NCI-H226 (cell line): Measurements from ENCODE around the gene PGP.
"Not testable (repeated sequence)": the region's sequence is repeated elsewhere in the genome, so short reads cannot be mapped to it uniquely, and the experiment has no call there.

ENCODE experiments used
- DNase-seq: peaks from one replicate; pipeline ENCODE4 v3.0.0-alpha.2; 2015

PGP gene, protein sequence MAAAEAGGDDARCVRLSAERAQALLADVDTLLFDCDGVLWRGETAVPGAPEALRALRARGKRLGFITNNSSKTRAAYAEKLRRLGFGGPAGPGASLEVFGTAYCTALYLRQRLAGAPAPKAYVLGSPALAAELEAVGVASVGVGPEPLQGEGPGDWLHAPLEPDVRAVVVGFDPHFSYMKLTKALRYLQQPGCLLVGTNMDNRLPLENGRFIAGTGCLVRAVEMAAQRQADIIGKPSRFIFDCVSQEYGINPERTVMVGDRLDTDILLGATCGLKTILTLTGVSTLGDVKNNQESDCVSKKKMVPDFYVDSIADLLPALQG

GRCh38 chr16:2214719-2214968, at the start of gene PGP:
Gene PGP, minus strand, starts transcription at chr16:2214840. Its CDS starts 63 bp downstream, at chr16:2214777.
- DNase-seq = no peak

DNA sequence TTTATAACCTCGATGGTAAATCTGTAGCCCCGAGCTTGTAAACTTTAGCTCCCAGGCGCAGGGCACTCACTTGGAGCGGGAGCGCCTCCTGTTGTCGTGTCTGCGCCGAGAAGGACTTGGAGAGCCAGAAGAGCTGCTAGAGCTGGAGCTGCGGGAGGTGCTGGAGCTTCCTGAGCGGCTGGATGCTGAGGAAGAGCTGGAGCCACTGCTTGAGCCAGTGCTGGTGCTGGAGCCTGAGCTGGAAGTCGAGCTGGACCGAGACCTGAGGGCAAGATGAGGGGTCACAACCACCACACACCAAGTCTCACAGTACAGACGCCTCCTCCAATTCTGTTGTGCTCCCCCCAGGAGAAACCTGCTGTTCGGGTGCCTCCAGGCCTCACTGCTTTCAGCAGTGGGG, 48.4 kb upstream of the PGP start:
- not testable (repeated sequence) for DNase-seq

- no peak for DNase-seq
Observed at GRCh38 chr16:2260250-2260649, 45.6 kb upstream of the PGP start.

- DNase-seq = not testable (repeated sequence)
Observed at GRCh38 chr16:2258530-2258929, 43.9 kb upstream of the PGP start.

DNA sequence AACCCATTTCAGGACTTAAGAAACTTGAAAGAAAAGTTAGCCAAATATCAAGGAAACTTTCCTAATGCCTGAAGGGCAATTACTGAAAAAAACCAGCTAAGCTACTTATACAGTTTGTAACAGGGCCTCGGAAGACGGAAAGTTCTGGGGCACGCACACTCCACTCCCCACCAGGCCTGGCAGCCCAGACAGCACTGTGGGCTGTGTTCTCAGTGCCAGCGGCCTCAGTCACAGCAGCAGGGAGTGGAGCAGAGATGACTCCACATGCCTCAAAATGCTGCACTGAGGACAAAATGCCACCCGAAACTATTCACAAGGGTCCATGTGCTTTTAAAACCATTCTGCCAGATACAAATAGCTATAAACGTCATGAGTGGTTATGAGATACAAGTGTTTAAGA, 43.1 kb upstream of the PGP start:
- DNase-seq = no peak

GRCh38 chr16:2256531-2257140, 42.0 kb upstream of the PGP start:
- no peak for DNase-seq

GRCh38 chr16:2253293-2253692, 38.7 kb upstream of the PGP start:
- no peak for DNase-seq

DNA sequence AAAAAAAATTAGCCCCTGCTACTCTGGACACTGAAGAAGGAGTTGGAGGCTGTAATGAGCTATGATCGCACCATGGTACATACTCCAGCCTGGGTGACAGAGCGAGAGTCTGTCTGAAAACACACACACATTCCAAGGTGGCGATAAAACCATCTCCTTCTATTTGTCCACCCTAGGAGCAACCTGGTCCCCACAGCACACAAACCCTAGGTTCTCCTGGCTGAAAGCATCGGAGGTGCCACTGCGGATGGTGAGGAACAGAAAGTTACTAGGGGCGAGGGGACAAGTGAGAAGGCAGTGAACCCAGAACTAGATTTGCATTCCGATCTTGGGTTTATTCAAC, 38.1 kb upstream of the PGP start:
- no peak for DNase-seq

- peak; percentile 92 for DNase-seq
Observed at GRCh38 chr16:2251296-2252111, 36.9 kb upstream of the PGP start, which contains the start of gene ECI1. Gene ECI1, minus strand, starts transcription at chr16:2251587. Its CDS starts 21 bp downstream, at chr16:2251566.

GRCh38 chr16:2250652-2251295, 36.1 kb upstream of the PGP start:
- DNase-seq = peak; percentile 42

DNA sequence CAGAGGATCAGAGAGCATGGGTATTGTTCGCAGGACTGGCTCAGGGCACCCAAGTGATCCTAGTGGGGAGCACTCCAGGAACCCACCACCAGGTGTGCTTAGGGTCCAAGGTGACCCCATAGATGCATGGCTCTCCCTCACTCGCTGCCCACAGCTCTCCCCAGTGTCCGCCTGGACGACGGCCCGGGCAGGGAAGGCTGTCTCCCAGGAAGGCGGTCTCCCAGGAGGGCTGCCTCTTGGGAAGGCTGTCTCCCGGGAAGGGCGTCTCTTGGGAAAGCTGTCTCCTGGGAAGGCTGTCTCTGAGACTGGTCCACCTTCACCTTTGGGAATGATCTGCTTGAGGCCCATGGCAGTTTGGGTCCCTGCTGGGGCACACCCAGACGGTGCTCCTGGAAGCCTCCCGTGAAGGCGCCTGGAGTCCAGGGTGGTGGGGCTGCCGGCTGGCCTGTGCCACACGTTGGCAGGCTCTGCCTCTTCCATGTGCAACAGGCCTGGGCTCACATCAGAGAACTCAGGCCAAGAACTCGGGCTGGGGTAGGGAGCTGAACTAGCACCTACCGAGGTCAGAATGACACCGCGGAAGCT, 31.8 kb upstream of the PGP start:
- DNase-seq = no peak

GRCh38 chr16:2244926-2245795, 30.5 kb upstream of the PGP start:
- DNase-seq = no peak

GRCh38 chr16:2244301-2244700, 29.7 kb upstream of the PGP start:
- no peak for DNase-seq

GRCh38 chr16:2243781-2244180, 29.1 kb upstream of the PGP start:
- DNase-seq = no peak

- DNase-seq = no peak
Observed at GRCh38 chr16:2243031-2243528, 28.4 kb upstream of the PGP start.

DNA sequence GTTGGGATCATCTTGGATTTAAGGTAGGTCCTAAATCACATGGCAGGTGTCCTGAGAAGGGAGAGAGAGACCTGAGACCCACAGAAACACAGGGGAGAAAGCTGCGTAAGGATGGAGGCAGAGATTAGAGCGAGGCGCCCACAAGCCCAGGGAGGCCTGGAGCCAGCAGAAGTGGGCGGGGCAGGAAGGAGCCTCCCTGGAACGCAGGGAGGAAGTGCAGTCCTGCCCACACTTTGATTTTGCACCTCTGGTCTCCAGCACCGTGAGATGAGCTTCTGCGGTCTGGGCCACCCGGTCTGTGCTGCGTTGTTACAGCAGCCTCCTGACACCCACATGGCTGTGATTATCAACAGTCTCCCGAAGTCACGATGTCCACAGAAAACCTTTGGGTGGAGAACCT, 28.0 kb upstream of the PGP start:
- no peak for DNase-seq

DNA sequence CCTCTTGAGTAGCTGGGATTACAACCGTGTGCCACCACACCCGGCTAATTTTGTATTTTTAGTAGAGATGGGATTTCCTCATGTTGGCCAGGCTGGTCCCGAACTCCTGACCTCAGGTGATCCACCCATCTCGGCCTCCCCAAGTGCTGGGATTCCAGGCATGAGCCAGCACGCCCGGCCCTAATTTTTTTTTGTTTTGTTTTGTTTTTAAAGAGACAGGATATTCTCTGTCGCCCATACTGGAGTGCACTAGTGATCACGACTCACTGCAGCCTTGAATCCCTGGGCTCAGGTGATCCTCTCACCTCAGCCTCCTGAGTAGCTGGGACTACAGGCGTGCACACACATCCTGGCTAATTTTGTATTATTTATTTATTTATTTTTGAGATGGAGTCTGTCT, 25.7 kb upstream of the PGP start:
- DNase-seq = not testable (repeated sequence)

DNA sequence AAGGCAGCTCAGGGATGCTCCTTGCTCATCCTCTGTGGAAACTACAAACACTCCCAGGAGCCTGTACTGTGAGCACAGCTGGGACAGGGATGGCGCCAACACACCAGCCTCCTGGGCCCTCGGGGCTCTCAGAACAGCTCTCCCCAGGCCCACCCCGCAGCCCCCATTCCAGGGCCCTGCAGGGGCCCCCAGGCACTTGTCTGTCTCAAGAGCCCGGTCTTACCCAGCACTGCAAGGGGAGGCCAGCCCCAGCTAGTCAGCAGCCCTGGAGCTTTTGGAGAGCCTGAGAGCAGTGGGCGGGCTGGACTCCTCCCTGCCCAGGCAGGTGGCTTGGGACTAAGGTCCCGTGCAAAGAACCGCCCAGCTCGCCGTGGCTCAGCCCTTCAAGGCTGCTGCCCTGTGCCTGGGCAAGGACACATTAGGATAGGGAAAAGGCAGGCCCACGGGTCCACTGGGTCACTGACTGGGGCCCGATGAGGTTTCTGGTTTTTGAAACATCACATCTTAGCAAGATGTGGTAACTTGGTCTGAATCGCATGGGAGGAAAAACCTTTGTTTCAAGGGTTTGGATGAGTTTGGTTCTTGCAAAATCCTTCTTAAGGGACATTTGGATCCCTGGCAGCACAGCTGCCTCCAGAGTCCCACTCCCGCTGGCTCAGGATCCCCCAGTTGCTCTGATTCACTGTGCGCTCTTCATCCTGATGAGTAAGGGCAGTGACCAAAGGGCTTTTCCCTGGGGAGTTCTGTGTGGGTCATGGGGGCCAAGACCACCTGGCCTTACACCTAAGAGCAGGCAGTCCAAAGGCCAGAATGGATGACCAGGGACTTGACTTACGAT, 24.4 kb upstream of the PGP start:
- DNase-seq = no peak

DNA sequence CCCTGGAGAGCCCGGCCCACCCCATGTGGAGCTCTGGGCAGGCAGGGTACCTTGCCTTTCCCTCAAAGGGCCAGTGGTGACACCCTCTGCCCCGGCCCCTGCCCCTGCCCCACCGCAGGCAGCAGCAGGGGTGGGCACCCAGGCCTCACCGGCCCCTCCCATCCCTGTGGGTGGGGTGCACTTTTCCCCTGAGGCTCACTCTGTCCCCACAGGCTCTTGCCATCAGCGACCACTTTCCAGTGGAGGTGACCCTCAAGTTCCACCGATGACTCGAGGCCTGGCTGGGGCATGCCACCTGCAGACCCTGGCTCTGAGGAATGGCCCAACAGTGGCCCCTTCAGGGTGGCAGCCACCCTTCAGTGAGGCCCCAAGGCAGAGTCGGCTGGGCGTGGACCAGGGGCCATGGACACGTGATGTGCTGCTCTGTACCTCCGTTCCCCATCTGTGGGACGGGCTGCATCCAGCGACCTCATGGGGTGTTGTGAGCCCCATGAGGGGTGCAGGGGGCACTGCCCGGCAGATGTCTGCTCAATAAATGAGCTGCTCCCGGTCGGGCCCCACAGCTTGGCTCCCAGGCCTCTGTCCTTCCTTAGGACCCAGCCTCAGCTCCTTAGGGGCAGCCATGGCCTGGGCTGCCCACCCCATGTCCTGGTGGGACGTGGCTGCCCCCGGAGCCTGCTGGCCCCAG, 23.7 kb upstream of the PGP start:
- no peak for DNase-seq

DNA sequence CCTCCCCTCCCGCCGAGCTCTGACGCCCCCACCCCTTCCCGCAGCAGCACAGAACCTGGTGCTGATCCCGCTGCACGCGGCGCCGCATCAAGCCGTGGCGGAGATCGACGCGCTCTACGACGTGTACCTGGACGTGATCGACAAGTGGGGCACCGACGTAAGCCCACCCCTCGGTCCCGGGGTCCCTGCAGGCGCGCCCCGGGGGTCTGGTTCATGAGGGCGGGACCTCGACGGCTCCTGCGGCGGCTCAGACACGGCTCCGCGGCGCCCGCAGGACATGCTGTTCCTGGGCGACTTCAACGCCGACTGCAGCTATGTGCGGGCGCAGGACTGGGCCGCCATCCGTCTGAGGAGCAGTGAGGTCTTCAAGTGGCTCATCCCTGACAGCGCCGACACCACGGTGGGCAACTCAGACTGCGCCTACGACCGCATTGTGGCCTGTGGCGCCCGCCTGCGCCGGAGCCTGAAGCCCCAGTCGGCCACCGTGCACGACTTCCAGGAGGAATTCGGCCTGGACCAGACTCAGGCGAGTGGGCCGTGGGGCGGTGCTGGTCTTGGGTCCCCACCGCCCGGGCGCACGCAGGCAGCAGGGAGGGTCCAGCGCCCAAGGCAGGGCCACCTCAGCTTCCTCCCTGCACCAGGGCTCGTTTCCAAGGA, 23.0 kb upstream of the PGP start:
- no peak for DNase-seq
